SIG-M5 (cell line): ENCODE data around the gene TNPO2.
"Not testable (repeated sequence)": the region's sequence is repeated elsewhere in the genome, so short reads cannot be mapped to it uniquely, and the experiment has no call there.

Experiments
- DNase-seq: peaks from one replicate; lab custom pipeline; 2025; lab: John Stamatoyannopoulos, UW

The TNPO2 gene

DNA sequence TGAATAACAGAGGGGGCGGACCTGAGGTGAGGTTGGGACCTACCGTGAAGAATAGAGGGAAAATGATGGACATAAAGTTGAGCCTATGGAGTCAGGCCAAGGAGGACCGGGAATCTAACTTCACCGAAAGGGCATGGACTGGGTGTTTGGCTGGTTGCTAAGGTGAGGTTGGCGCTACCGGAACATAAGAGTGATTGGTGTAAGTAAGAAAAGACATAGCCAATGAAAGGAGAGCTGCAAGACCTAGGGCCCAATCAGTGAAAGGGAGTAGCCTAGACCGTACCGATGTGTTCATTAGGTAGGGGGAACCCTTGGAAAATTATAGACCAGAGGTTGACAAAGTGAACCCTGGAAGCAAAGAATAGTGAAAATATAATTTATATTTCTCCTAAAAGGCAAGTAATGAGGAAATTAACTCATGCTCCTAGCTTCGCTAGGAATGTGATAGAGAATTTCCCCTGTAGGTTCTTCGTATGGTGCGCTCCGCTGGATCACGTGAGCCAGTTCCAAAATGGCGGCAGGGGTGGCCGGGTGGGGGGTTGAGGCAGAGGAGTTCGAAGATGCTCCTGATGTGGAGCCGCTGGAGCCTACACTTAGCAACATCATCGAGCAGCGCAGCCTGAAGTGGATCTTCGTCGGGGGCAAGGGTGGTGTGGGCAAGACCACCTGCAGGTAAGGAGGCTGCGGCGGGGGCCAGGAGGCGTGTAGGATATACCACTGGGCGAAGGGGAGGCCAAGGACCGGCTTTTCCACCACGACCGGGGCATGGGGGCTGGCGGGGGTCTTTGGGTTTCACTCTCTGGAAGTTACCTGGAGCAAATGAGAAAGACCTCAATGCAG, 13.5 kb upstream of the TNPO2 start, which contains the start of gene GET3:
GET3 (plus strand) TSS at position 503 of the 840 bp plus-strand sequence; CDS start at position 512, 9 bp downstream.
- peak; percentile 95 for DNase-seq

DNA sequence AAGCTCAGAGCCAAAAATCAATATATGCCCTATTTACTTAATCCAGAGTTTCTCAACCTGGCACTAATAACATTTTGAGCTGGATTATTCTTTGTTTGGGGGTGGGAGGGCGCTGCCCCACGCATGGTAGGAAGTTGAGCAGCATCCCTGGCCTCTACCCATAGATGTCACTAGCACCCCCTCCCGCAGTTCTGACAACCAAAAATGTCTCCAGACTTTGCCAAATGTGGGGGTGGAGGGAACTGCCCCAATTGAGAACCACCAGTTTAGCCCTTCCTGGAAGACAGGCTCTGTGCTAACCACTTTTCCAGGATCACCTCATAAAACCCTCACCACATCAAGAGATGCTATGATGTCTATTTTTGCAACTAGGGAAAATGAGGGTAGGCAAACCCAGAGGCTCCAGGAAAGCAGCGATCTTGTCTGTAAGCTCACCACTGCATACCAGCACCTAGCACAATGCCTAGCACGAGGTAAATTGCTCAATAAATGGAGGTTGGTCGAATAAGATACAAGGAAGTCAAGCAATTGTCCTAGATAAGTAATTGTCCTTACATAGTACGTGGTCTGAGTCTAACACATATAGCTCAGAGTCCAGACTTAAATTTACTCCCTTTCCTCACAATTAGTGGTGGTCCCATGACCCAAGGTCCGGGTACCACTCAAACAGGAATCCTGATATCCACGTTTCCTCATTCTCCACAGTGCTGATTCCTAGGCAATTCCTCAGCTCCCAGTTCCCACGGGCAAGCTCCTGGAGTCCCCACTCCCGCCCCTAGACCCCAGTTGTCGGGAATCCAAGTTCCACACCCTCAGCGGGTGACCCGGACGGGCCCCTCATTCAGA, 9.9 kb upstream of the TNPO2 start:
- no peak for DNase-seq

DNA sequence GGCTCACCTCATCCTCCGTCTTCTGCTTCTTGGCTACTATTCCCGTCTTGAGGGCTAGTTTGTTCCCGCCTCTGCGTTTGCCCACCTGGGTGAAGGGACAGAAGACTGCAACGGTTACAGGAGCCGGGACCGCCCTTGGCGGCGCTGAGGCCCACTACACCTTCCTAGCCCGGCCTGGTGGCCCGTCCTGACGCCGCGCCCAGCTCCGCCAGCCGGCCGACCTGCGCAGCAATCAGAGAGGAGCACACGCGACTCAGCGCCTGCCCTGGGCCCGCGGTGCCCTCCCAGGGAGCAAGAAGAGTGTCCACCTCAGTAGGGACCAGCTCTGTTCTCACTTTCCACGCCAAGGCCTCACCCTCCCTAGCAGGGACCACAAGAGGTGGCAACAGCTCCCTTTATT, 7.6 kb upstream of the TNPO2 start:
- no peak for DNase-seq

GRCh38 chr19:12730064-12730463, 6.3 kb upstream of the TNPO2 start:
- DNase-seq, result no peak

- no peak for DNase-seq
Measured at GRCh38 chr19:12727745-12728433, 4.2 kb upstream of the TNPO2 start.

GRCh38 chr19:12726988-12727316, 3.2 kb upstream of the TNPO2 start:
- no peak for DNase-seq

DNA sequence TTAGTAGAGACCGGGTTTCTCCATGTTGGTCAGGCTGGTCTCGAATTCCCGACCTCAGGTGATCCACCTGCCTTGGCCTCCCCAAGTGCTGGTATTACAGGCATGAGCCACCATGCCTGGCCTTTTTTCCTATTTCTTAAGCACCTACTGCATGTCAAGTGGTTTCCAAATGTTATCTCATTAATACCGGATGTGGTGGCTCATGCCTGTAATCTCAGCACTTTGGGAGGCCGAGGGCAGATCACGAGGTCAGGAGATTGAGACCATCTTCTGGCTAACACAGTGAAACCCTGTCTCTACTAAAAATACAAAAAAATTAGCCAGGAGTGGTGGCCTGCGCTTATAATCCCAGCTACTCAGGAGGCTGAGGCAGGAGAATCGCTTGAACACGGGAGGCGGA, 1.9 kb upstream of the TNPO2 start:
- not testable (repeated sequence) for DNase-seq

DNA sequence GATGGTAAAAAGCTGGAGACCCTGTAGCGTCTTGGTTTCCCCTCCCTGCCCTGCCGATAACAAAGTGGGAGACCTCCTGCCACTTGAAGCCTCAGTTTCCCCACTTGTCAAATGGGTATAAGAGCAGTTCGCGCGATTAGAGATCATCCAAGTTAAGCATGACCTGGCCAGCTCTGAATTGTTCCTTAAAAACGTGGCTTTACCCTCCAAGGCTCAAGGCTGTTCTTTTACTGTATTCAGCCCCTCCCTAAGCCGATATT, 421 bp downstream of the TNPO2 start:
- no peak for DNase-seq

DNA sequence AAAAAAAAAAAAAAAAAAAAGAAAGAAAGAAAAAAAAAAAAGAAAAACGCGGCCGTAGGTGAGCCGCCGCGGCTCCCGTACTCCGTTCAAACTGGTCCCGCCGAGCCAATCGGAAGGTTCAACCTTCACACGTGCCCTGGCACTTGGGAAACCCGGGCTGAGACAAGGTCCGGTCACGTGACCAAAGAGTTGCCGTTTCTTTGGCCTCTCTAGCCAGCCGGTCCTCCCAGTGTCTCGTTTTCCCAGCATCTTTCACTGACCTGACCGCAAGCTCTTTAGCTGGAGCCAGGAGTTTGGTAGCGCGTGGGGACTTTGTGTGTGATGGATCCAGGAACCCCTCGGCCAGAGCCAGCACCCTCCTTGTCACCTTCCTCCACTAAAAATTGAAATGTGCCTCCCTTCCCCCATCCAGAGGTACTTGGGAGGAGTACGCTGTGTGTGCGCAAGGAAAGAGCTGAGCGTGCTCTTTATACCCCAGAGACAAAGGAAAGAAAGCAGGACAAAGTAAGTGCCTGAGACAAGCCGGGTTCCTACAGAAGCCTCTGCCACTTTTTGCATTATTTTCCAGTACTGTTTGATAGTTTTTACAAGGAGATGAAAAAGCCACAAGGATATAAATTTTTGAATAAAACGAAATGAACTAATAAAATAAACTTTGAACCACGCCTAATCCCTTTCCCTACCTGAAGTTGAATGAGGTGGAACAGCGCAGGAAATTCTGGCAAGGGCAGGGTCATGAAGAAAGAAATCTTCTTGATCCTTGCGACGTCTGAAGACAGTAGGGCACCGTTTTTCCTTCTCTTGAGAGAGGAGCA, 959 bp downstream of the TNPO2 start:
- peak; percentile 73 for DNase-seq

GRCh38 chr19:12721656-12722565, 1.8 kb downstream of the TNPO2 start:
- DNase-seq, result no peak

DNA sequence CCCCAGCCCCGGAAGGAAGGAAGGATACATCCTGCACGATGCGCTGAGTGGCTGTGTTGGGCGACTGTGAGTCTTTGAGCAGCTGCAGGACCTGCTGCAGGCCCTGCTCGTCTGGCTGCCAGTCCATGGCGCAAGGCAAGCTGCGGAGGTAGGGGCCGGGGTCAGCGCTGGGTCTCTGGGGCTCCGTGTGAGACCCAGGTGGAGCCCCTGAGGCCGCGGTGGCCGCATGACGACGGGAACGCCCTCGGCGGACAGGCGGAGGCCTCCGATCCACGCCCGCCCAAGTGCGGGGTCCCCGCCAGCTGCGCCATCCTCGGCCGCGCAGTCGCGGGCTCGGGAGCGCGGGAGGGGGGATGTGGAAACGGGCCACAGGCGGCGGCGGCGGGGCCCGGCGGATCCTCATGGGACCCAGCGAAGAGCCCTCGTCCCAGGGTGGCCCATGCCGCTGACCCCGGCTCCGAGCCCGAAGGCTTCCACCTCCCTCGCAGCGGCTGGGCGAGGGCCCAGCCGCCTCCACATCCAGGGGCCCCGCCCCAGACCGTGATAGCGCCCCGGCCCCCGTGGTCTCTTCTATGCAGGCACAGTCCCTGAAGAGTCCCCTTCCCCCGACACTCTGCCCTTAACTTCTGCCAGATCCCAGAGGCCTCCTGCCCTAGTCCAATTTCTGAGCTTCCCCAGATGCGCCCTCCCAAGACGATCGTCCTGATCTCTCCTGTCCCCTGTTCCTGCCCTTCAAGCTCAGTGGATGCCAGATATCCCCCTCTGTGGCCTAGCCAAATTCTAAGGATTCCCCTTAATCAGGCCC, 2.7 kb downstream of the TNPO2 start:
- no peak for DNase-seq

DNA sequence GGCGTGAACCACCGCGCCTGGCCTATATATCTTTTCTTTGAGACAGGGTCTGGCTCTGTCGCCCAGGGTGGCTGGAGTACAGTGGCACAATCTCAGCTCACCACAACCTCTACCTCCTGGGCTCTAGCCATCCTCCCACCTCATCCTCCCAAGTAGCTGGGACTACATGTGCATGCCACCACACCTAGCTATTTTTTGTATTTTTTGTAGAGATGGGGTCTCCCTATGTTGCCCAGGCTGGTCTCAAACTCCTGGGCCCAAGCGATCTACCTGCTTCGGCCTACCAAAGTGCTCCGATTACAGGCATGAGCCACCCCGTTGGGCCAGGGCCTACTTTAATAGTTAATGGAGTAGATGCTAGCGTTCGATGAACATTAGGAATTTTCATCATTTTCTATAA, 3.4 kb downstream of the TNPO2 start:
- DNase-seq, result no peak

- no peak for DNase-seq
Measured at GRCh38 chr19:12715929-12716328, 7.8 kb downstream of the TNPO2 start.

- no peak for DNase-seq
Measured at GRCh38 chr19:12715102-12715501, 8.6 kb downstream of the TNPO2 start.

- DNase-seq, result not testable (repeated sequence)
Measured at GRCh38 chr19:12713304-12713703, 10.4 kb downstream of the TNPO2 start.

- not testable (repeated sequence) for DNase-seq
Measured at GRCh38 chr19:12712077-12712476, 11.7 kb downstream of the TNPO2 start.

DNA sequence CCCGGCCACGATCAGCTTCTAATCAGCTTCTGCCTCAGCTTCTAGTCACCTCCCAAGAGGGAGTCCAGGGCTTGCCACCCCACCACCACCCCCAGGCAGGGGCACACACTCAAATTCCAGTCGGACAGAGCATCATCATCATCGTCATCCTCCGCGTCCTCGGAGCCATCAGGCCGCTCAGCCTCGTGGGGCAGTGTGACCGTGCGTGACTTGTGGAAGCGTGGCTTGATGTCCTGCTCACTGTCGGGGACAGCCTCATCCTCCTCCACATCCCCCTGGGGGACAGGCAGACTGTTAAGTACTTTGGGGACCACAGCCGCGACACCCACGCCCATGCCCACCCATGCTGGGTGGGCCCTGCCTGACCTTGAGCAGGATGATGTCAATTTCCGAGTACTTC, 12.5 kb downstream of the TNPO2 start:
- no peak for DNase-seq

DNA sequence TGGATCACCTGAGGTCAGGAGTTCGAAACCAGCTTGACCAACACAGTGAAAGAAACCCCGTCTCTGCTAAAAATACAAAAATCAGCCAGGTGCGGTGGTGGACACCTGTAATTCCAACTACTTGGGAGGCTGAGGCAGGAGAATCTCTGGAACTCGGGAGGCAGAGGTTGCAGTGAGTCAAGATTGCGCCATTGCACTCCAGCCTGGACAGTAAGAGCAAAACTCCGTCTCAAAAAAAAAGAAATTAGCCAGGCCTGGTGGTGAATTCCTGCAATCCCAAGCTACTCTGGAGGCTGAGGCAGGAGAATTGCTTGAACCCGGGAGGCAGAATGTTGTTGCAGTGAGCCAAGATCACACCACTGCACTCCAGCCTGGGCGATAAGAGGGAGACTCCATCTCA, 15.1 kb downstream of the TNPO2 start:
- no peak for DNase-seq

GRCh38 chr19:12706332-12706718, 17.4 kb downstream of the TNPO2 start:
- no peak for DNase-seq
